A673 (cell line): Measurements from ENCODE around the gene KCTD16. TPM values are rescaled to one million over a fixed set of nuclear protein-coding genes. Genes with fewer than 3 reads are reported as not detected.

Experiments used
- BruUV-seq: library from RNA; stranded (reverse); fragments of 400-500 nt; replicated peaks from 2 replicates; lab custom pipeline; 2021; lab: Mats Ljungman, UMichigan
- CTCF ChIA-PET: fragments of 300-600 bp; sonication (Branson Sonifier 250); formaldehyde crosslinking; loops from one replicate; lab custom pipeline; 2022; ENCODE audit warnings: antibody characterized with exemption; lab: Charles Lee
- POLR2A ChIA-PET: fragments of 300-600 bp; sonication (Branson Sonifier 250); formaldehyde crosslinking; loops from one replicate; lab custom pipeline; 2022; ENCODE audit warnings: antibody characterized with exemption; ENCODE audit not compliant: low non-redundant PET; lab: Charles Lee
- DNase-seq: peaks from one replicate; pipeline ENCODE4 v3.0.0-alpha.2; 2015; ENCODE audit warnings: low spot score
- H3K27ac ChIP-seq: fragments of 200-600 bp; sonication (generic); 2 replicates; pipeline ENCODE4 v1.5.1; 2016; ENCODE audit warnings: mixed run types, low read depth, mild to moderate bottlenecking, mixed read lengths, antibody characterized with exemption, low read length; ENCODE audit not compliant: poor library complexity, severe bottlenecking
- H3K27me3 ChIP-seq: fragments of 200-600 bp; sonication (generic); replicated peaks from 2 replicates; pipeline ENCODE4 v1.6.1; 2017; ENCODE audit warnings: mixed run types, low read depth, mild to moderate bottlenecking, mixed read lengths, antibody characterized with exemption, low read length; ENCODE audit not compliant: insufficient read depth, poor library complexity
- H3K36me3 ChIP-seq: fragments of 200-600 bp; sonication (generic); 2 replicates; pipeline ENCODE4 v1.6.1; 2016; ENCODE audit warnings: mixed run types, mild to moderate bottlenecking, mixed read lengths, antibody characterized with exemption, low read length; ENCODE audit not compliant: insufficient read depth, poor library complexity, severe bottlenecking
- H3K4me1 ChIP-seq: fragments of 200-600 bp; sonication (generic); 2 replicates; pipeline ENCODE4 v1.6.1; 2017; ENCODE audit warnings: mixed run types, mild to moderate bottlenecking, mixed read lengths, antibody characterized with exemption, low read length; ENCODE audit not compliant: insufficient read depth, poor library complexity, severe bottlenecking
- H3K4me3 ChIP-seq: fragments of 200-600 bp; sonication (generic); 2 replicates; pipeline ENCODE4 v1.5.1; 2016; ENCODE audit warnings: low read depth, mixed run types, mild to moderate bottlenecking, mixed read lengths, low read length; ENCODE audit not compliant: poor library complexity, severe bottlenecking
- H3K9me3 ChIP-seq: fragments of 200-600 bp; sonication (generic); 2 replicates; pipeline ENCODE4 v1.6.1; 2016; ENCODE audit warnings: mixed run types, low read depth, mild to moderate bottlenecking, mixed read lengths, antibody characterized with exemption, low read length; ENCODE audit not compliant: poor library complexity, severe bottlenecking
- EZH2 ChIP-seq: fragments of 200-600 bp; sonication (generic); IDR thresholded peaks from 2 replicates; pipeline ENCODE4 v1.6.1; 2017; ENCODE audit warnings: borderline replicate concordance, low read depth, mild to moderate bottlenecking, mixed read lengths, antibody characterized with exemption, low read length; ENCODE audit not compliant: poor library complexity, severe bottlenecking
- intact Hi-C: fragments of 100-400 bp; cut with micrococcal nuclease; formaldehyde crosslinking; loops from one replicate; pipeline ENCODE4 v1.10.0; 2022; ENCODE audit not compliant: unreplicated experiment
- total RNA-seq: library from RNA; stranded (reverse); gene quantifications from 2 replicates; pipeline ENCODE4 v1.2.3, GENCODE V29; 2021
- TF ChIP-seq, protein P1 (sequence below): fragments of 300-800, 200-600 bp; sonication (generic); conservative IDR thresholded peaks from 2 replicates; pipeline ENCODE4 v1.5.1; 2017; ENCODE audit warnings: low read depth, mild to moderate bottlenecking, antibody characterized with exemption, low read length, moderate library complexity, mixed read lengths

Gene KCTD16
- total RNA-seq, 1 experiment from 2014 or later: 1.1 TPM

DNA sequence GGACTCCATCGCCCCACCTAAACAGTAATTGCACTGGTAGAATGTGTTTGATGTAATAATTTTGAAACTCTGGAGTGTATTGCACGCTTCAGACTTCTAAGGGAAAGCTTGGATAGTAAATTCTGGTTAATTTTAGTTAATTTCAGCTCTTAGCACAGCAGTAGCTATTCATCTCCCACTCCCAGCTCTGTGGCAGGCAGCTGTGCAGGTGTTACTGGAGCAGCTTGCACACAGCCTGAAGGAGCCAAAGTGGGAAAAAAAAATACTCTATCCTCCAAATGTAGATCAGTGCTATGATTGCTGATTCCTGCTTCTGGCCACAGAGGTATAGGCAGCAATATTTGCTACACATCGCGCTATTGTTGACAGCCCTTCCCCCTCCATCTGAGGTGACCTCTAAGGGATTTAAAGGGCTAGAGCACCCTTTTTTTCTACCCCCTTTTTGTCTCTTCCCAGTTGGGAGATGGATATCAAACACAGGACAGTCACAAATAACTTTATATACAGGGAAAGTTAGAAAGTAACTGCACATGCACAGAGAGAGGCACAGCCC is 97.4 kb downstream of the KCTD16 start:
- CTCF ChIA-PET: no interaction called here
- BruUV-seq: no TSS peak

DNA sequence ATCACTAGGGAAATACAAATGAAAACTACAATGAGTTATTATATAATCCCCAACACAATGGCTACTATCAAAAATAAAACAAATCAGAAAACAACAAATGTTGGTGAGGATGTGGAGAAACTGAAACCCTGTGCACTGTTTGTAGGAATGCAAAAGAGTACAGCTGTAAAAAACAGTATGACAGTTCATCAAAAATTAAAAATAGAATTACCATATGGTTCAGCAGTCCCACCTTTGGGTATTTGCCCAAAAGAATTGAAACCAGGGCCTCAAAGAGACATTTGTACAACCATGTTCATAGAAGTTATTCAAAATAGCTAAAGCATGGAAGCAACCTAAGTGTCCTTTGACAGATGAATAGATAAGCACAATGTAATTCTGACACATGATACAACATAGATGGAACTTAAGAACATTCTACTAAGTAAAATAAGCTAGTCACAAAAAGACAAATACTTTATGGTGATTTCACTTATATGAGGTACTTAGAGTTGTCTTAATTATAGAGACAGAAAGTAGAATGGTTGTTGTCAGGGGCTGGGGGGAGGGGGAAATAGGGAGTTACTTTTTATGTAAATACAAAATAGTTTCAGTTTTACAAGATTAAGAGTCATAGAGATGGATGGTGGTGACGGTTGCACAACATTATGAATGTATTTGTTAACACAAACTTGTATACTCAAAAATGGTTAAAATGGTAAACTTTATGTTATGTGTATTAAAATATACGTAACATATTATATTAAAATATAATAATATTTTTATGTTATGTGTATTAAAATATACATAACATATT is 102.8 kb downstream of the KCTD16 start:
- DNase-seq: no peak
- ChIA-PET CTCF (no interaction called here), POLR2A (no interaction called here)
- intact Hi-C loops: no loop called here
- no TSS peak for BruUV-seq
- Histone ChIP-seq H3K4me1 (no peaks in the 10 kb centered on the region), H3K27me3 (no peaks in the 10 kb centered on the region), H3K36me3 (no peaks in the 10 kb centered on the region), H3K27ac (no peak overlapping the region), H3K9me3 (peaks cover 6% of the 10 kb centered on the region), H3K4me3 (no peak overlapping the region)
- TF ChIP-seq, protein P1, sequence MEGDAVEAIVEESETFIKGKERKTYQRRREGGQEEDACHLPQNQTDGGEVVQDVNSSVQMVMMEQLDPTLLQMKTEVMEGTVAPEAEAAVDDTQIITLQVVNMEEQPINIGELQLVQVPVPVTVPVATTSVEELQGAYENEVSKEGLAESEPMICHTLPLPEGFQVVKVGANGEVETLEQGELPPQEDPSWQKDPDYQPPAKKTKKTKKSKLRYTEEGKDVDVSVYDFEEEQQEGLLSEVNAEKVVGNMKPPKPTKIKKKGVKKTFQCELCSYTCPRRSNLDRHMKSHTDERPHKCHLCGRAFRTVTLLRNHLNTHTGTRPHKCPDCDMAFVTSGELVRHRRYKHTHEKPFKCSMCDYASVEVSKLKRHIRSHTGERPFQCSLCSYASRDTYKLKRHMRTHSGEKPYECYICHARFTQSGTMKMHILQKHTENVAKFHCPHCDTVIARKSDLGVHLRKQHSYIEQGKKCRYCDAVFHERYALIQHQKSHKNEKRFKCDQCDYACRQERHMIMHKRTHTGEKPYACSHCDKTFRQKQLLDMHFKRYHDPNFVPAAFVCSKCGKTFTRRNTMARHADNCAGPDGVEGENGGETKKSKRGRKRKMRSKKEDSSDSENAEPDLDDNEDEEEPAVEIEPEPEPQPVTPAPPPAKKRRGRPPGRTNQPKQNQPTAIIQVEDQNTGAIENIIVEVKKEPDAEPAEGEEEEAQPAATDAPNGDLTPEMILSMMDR: no peak
- no peak for TF ChIP-seq EZH2

More for the DNA sequence above, 97.4 kb downstream of the KCTD16 start:
- TF ChIP-seq, protein P1: no peak
- no peak for TF ChIP-seq EZH2
- intact Hi-C loops: no loop called here
- no peaks in the 10 kb centered on the region for H3K36me3 ChIP-seq
- H3K27ac ChIP-seq: no peak overlapping the region
- H3K27me3 ChIP-seq: no peaks in the 10 kb centered on the region
- no peak overlapping the region for H3K4me3 ChIP-seq
- POLR2A ChIA-PET: no interaction called here
- H3K4me1 ChIP-seq: no peaks in the 10 kb centered on the region
- no peak for DNase-seq
- peaks cover 6% of the 10 kb centered on the region for H3K9me3 ChIP-seq

DNA sequence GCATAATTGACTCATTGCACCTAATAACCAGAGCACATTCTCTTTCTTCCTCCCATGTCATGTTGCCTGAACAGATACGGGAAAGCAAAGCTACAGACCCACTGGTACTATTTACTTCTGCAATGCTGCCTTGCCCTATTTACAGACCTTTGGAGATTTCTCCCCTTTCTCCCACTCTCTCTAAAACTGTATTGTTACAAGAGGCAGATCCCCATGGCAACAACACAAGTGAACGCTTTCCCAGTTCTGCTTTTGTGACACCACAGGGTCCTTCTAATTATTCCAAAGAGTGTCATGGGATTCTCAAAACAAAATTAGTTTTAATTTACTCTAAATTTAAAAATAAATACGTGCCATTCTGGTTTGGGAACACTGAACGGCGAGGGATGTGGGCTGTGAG is 104.7 kb downstream of the KCTD16 start:
- BruUV-seq: no TSS peak
- no peak overlapping the region for H3K4me3 ChIP-seq
- H3K27me3 ChIP-seq: no peaks in the 10 kb centered on the region
- intact Hi-C loops: no loop called here
- DNase-seq: no peak
- H3K9me3 ChIP-seq: peaks cover 6% of the 10 kb centered on the region
- POLR2A ChIA-PET: no interaction called here
- CTCF ChIA-PET: no interaction called here
- TF ChIP-seq, protein P1: no peak
- TF ChIP-seq EZH2: no peak
- no peak overlapping the region for H3K27ac ChIP-seq
- no peaks in the 10 kb centered on the region for H3K36me3 ChIP-seq
- no peaks in the 10 kb centered on the region for H3K4me1 ChIP-seq
